HG02798 (cell line): ENCODE results near the gene LRRC46.

ENCODE experiments used
- ATAC-seq: cut with Tn5 transposase; IDR thresholded peaks from one replicate; pipeline ENCODE4 v1.9.1; 2021; ENCODE audit warnings: mild to moderate bottlenecking; ENCODE audit not compliant: unreplicated experiment, poor library complexity

Gene LRRC46

DNA sequence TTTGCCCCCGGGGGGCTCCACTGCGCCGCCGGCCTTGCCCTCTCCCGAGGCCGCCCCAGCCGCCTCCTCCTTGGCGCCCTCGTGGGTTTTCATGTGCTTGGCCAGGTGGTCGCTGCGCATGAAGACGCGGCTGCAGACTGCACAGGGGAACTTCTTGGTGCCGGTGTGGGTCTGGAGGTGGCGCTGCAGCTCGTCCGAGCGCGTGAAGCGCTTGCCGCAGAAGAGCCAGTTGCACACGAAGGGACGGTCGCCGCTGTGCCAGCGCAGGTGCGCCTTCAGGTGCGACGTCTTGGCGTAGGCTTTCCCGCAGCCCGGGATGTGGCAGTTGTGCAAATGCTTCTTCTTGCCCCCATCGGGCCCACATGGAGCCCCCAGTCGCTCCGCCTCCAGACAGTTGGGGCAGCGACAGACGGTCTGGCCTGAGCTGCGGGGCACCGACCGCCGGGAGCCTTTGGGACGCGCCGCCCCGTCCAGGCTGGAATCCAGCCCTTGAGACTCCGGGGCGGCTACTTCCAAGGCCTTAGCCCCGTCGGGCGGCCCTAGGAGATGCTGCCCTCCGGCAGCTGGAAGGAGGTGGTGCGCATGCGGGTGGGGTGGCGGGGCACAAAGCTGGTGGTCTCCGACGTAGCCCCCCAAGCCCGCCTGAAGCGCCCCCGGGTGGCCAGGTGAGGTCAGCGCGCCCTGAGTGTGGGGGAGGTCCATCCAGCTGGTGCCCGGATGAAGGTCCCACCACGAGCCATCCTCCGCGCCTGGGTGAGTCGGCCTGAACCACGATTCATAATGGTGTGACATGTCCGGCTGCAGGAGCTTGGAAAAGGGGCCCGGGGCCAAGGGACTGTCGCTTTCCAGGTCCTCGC, 16.1 kb downstream of the LRRC46 start:
- no peak for ATAC-seq

DNA sequence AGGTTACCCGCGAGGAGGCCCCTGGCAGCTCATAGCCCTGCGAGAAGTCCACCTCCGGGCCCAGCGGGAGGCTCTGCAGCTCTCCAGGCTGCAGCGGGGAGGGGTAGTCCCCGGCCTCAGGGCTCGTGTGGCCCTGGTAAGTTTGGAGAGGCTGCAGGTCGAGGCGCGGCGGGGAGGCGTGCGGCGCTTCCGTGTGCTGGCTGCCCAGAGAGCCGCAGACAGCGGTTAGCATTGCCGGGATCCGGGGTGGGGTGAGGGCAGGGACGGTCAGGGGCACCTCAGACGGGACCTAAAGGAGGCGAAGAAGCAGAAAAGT, 16.7 kb downstream of the LRRC46 start:
- no peak for ATAC-seq

DNA sequence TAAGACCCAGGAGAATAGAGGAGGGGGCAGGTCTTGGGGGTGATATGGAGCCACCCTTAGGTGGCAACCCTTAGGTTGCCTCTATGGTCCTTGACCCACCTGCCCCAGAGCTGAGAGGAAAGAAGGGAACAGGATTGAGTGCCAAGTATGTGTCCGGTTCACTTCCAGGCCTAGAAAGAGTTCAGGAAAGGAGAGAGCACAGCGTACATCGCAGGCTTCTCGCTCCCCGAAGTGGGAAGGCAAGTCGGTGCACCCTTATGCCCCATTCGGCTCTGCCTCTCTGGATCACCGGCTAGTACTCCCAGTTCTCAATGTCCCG, 18.9 kb downstream of the LRRC46 start:
- ATAC-seq, result no peak

DNA sequence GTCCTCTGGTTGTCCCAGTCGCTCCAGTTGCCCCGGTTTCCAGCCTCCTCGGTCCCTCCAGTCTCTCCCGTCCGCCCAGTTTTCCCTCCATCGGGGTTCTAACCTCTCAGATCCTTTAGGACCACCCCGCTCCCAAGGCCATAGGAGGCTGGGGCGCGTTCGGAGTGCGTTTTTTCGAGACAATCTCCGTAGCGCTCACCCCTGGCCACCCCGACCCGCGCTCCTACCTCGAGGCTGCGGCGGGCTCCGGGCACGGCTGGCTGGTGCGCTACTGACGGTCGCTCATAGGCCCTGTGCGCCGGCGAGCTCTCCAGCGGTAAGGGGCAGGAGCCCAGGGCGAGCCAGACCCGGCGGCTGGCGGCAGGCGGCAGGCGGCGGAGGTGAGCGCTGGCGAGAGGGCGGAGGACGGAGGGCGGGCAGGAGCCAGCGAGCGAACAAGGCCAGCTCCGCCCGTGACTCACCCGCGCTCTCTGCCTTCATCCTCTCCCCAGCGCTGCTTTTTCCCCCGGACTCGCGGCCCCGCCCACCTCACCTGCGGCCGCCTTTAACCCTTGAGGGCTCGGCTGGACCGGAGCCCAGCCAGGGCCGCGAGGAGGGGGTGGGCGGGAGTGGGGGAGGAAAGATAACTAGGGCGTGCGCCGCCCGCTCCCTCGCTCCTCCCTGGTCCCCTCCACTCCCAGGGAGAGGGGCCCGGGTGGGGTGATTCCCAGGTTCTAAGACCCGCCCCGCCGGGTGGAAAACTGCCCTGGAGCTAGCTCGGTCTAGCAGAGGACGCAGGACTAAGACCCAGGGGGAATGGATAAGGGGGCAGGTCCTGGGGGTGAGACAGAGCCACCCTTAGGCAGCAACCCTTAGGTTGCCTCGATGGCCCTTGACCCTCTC, 19.5 kb downstream of the LRRC46 start, which contains the start of gene SP6:
TSS of gene SP6 (minus strand) at position 472 of the 882 bp plus-strand sequence. CDS start 2,734 bp downstream, outside the sequence.
- no peak for ATAC-seq

DNA sequence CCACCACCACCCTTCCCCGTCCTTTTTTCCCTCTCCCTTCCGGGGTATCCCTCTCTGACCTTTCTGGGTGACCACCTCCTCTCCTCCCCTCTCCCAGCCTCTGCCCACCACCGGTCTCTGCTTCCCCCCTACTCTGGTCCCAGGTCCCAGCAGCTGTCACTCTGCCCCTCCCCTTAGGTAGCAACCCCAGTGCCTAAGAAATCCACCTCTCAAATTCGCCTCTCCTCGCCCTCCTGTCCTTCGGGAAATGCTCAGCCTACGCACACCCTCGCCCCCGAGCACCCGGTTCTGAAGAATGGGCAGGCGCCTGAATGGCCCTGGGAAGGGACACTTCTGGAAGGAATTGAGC, 20.3 kb downstream of the LRRC46 start:
- no peak for ATAC-seq

DNA sequence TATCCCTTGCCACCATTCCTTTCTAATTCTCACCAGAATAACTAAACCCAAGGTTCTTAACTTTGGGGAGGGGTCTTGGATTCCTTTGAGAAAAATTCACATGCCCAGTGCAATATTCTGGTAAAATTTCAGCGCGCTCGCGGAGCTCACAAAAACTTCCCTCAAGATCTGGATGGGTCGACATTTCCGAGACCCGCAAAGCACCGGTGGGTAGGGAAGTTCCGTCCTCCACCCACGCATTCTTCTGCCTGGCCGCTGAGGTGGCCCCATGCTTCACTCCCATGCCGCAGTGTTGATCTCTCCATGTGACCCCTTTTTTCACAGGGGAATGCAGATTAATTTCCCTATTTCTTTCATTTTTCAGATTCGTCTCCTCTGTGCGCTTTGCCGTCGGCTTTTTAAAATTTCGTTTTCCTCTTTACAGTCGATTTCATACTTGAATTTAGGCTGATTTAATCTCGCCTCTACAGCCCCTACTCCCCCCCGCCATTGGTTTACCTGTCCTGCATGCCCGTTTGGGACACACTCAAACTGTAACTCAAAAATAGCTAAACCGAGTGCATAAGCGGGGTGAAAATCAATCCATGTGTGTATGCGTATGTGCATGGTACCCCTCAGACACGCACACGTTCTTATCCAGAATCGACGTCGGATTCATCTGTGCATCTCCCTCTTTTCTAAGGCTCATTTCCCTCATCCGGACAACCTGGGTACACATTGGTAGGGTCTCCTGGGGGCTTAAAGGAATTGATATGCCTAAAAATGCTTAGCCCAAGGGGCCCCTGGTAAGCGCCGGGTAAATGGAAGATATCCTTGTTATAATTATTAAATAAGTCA, 20.9 kb downstream of the LRRC46 start:
- ATAC-seq, result no peak

DNA sequence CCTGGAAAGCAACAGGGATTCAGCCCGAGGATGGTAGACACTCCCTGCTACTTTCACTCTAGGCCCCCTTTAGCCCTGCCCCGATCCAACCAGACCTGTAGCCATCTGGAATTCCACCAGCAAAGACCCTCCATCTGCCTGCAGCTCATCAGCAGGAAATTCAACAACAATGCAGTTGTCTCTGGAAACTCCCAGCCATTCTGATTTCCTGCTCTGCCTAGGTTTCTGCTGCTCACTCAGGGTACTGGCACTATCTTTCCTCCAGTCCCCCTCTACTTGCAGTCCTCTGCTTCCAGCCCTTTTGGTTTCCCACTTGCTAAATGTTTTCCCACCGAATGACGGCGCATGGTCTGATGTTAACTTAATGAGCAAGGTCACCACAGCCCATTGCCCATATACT, 22.1 kb downstream of the LRRC46 start:
- ATAC-seq, result no peak

DNA sequence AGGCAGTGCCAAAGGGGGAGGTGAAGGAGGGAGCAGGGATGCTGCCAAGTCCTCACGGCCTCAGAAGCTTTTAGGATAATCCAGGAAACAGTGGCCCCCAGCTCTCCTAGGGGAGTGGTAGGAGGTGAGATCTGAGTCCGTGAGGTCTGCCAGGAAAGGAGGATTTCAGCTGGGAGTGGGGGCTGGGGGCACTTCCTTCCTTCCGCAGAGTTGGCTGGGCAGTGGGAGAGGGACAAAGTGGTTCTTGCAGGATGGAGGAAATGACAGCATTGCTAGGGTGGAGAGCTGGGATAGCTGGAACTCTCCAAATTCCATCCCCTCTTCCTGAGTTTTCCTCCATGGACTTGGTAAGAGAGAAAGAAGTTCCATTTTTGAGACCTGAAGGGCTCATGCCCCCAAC, 24.3 kb downstream of the LRRC46 start:
- ATAC-seq, result no peak

DNA sequence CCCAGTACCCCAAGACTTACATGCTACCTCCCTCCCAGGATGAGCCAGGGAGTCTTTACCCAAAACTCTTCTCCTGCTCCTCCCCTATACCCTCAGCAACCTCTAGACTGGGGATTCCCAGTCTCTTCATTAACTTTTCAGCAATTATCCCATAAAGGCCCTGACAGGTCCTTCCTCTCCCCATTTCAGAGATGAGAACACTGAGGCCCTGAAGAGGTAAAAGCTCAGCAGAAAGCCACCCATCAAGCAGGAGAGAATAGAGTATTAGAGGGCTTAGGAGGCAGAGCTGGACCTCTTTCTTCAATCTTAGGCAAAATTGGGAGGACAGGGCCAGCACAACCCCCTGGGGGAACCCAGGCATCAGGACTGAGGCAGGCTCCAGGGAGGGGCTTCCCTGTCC, 25.4 kb downstream of the LRRC46 start:
- no peak for ATAC-seq

DNA sequence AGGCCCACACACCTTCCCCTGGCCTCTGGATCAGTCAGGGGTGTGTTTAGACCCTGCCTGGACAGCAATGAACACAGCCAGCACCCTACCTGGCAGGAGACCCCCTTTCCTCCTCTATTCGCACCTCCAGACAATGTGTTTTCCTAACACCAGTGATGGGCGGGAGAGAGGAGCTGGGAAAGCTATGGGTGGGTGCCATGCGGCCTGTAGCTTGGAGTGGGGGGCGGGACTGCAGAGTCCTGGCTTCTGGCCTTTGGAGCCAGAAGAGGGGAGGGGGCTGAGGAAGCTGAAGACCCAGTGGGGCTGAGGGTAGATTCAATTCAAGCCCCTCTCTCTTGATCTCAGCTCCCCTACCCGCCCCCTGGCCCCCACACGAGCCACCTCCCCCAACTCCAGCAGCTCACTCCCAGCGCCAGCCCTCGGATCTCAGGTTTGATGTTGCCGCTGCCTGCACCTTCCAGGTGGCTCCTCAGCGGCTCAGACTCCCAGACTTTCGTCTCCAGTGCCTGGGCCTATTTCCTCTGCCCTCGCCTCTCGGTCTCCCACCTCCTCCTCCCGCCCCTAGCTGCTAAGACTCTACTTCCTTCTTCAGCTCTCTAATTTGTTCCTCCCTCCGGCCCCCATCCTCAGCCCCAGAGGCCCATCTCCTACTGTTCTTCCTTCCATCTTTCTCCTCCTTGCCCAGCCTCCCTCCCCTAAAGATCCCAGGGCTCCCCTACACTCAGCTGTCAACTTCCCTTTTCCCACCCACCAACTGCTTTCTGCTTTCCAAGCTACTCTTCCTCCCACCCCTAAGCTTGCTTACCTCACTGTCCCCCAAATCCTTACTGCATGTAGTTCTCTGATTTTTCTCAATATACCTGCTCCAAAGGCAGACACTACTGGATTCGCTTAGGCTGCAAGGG, 26.3 kb downstream of the LRRC46 start:
- ATAC-seq, result no peak

DNA sequence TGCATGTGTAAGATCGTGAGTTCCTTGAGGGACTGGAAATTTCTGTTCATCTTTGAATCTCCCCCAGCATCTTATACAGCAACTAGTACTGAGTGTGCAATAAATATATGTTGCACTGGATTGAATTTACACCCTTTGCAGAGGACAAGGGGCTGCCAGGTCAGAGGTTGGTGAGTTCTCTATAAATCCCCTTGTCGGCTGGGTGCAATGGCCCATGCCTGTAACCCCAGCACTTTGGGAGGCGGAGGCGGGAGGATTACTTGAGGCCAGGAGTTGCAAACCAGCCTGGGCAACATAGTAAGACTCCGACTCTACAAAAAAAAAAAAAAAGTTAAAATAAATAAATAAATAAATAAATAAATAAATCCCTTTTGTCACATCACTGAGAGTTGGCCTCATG, 28.9 kb downstream of the LRRC46 start:
- no peak for ATAC-seq

DNA sequence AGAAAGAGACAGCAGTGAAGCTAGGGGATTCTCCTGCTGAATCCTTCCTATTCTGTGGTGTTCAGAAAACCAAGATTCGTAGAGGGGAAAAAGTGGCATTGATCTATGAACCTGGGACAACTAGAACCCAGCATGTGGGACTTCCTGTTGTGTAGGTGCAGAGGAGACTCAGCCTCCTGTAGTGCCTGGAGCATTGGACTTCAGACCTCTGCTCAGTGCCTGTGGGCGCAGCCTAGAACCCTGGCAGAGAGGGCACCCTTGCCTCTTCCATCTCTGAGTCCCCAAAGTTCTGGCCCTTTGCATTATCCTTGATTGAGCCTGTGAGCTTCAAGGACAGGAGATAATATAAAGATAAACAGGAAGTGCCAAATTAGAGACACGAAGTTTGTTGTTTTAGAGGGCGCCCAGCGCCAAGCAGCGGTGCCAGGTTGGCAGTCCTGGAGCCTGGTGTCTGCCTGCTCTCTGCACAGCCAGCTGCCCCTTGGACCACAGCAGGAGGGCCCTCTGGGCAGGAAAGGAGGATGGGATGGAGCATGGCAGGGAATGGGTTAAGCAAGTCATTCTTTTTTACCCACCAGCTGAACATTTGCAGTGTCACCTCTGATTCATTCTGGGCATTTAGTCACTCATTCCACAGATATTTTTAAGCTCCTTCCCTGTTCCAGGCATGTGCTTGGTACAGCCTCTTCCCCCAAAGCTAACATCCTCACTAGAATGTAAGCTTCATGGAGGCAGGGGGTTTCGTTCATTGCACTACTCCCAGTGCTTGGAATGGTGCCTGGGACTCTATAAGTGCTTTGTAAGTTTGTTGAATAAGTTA, 31.4 kb downstream of the LRRC46 start:
- no peak for ATAC-seq

DNA sequence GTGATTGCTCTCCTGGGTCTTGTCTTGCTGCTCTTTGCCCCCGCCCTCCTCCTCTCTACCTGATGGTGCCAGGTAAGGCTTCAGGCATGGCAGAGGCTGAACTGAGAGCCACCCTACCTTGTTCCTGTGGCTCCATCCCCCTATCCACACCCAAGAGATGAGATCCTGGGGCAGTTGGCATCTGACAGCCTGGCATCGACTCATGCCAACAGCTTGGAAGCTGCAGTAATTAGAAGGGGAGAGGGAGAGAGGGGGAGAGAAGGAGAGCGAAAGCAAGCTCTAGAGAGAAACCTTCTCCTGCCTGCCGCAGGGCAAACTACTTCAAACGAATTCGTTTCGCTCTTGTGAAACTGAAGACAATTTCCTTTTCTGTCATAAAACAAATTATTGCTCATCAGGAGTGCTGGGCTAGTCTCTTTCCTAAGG, 33.3 kb downstream of the LRRC46 start:
- no peak for ATAC-seq

DNA sequence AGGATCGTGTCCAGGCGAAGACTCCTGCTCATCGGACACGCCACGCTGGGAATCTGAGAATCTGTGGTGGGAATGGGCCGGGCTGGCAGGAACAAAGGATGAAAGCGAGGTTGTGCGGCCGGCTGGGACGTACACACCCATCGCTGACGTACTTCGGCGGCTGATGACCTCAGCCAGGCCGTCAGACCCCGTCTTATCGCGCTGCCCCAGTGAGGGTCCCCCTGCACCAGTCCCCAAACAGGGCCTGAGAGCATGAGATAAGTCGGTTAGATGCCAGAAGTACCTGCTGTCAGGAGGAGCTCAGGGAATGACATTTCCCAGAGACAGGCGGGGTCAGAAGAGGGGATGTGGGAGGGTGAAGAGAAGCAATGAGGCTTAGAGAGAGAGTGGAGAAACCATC, 35.5 kb downstream of the LRRC46 start:
- no peak for ATAC-seq

DNA sequence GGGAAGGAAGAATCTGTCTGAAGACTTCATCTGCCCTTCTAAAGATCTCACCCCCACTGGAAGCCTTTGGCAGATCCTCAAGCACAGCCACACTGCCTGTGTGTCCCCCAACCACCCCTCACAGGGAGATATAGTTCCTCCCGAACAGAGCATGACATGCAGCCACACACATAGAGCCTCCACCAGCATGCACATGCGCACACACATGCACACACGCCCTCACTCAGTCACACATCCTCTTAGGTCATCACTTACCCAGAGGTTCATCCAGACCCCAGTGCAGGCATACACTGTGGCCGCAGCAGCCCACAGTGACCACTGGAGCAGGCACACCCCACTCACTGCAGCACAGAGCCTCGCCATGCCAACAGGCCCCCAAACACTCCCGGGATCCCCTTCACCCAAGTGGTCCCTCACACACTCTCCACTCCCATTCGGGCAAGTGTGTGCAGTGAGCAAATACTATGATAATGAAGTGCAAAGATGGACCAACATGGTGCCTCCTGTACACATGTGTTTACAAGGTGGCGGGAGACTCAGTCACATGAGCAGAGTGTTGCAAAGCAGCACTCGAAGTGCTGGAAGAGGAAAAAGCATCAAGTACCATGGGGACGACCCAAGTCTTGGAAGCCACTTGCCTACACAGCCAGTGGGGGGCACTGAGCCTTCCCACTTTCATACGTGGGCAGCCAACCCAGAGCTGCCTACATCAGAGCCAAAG, 36.5 kb downstream of the LRRC46 start:
- ATAC-seq, result no peak

DNA sequence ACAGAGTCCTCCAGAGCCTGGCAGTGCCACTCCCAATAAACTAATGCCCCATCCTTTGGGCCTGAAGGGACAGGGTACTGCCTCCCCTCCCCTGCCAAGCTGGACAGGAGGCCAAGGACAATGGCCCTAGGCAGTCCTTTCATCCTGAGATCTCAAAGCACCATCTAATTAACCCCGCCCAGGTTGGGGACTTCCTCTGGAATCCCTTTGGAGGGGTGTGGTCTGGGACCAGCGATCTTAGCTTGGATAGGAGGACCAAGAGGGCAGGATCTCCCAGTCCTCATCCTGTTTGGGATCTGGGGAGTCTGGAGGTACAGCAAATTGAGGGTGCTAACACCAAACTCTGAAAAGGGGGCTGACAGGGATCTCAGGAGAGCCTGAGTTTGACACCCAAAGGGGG, 37.6 kb downstream of the LRRC46 start:
- ATAC-seq, result no peak

DNA sequence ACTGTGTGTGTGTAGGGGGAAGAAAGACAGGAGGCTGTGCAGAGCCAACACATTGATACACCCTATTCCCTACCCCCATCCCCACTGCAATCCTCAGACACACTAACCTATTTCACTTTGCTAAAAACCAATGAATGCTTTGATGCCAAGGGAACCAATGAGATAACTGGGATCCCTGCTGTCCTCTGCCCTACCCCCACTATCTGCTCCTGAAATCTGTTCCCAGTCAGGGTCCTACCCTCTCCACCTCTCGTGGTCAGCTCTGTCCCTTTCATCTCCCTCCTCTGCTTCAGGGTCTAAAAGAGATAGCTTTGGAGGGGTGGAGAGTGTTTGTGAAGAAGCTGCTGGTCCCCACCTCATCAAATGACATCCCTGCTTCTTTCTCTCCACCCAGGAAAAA, 38.6 kb downstream of the LRRC46 start:
- ATAC-seq, result no peak

DNA sequence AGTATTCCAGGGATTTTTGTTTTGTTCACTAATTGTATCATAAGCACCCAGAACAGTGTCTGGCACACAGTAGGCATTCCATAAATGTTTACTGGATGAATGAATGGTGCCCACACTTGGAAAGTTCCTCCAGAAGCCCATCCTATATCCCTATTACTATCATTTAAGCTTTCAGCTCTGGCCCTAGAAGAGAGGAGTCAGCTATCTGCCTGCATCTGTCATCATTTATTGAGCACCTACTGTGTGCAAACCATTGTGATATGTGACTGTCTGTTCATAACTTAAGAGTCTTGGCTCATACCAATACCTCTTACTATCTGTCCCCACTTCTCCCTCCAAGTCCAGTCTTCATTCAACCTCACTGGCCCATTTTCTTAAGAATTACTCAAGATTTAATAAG, 39.6 kb downstream of the LRRC46 start:
- ATAC-seq, result no peak
